GM10248 (cell line): ENCODE data around the gene SARS1.

Experiments
- CTCF ChIA-PET: fragments of 300-600 bp; sonication (Branson Sonifier 250); formaldehyde crosslinking; extraction: SDS; loops from one replicate; lab custom pipeline; 2021; ENCODE audit warnings: antibody characterized with exemption; lab: Yijun Ruan, JAX
- POLR2A ChIA-PET: fragments of 350-650 bp; sonication (Branson Sonifier 250); formaldehyde crosslinking; extraction: SDS; loops from one replicate; lab custom pipeline; 2020; ENCODE audit warnings: antibody characterized with exemption; lab: Yijun Ruan, JAX
- DNase-seq: peaks from one replicate; pipeline ENCODE4 v3.0.0; 2012; ENCODE audit errors: extremely low spot score
- TF ChIP-seq, protein P1 (sequence below): IDR thresholded peaks from 2 replicates; pipeline ENCODE4 v1.5.1; 2012; ENCODE audit warnings: mild to moderate bottlenecking, low read depth; ENCODE audit errors: extremely low read depth, missing control alignments, control extremely low read depth

SARS1 gene

DNA sequence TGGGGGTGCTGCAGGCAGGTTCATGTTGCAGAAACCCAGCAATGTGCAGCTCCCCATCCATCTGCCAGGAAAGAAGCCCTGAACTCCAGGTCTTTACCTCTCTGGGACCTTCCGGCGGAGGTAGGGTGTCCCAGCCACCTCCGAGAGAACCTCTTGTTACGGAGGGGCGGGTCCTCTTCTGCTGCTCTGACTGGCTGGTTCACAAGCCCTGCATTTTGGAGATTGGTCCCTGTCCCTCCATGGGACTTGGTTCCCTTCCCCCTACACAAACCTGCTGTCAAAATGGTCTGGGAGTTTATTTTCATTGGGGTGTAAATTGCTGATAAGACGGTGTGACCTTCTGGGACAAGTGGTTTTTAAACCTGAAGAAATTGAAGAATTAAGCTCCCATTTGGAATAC is 27.6 kb downstream of the SARS1 start:
- TF ChIP-seq, protein P1, sequence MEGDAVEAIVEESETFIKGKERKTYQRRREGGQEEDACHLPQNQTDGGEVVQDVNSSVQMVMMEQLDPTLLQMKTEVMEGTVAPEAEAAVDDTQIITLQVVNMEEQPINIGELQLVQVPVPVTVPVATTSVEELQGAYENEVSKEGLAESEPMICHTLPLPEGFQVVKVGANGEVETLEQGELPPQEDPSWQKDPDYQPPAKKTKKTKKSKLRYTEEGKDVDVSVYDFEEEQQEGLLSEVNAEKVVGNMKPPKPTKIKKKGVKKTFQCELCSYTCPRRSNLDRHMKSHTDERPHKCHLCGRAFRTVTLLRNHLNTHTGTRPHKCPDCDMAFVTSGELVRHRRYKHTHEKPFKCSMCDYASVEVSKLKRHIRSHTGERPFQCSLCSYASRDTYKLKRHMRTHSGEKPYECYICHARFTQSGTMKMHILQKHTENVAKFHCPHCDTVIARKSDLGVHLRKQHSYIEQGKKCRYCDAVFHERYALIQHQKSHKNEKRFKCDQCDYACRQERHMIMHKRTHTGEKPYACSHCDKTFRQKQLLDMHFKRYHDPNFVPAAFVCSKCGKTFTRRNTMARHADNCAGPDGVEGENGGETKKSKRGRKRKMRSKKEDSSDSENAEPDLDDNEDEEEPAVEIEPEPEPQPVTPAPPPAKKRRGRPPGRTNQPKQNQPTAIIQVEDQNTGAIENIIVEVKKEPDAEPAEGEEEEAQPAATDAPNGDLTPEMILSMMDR = no peak
- ChIA-PET CTCF (interaction anchor here (2.6 kb wide), 1 partner anchor 14 kb away, joined by 7 read pairs; no protein-coding TSS in a partner anchor), POLR2A (interaction anchor here (1.2 kb wide), 1 partner anchor 9 kb away, joined by 5 read pairs; no protein-coding TSS in a partner anchor)
- no peak for DNase-seq

DNA sequence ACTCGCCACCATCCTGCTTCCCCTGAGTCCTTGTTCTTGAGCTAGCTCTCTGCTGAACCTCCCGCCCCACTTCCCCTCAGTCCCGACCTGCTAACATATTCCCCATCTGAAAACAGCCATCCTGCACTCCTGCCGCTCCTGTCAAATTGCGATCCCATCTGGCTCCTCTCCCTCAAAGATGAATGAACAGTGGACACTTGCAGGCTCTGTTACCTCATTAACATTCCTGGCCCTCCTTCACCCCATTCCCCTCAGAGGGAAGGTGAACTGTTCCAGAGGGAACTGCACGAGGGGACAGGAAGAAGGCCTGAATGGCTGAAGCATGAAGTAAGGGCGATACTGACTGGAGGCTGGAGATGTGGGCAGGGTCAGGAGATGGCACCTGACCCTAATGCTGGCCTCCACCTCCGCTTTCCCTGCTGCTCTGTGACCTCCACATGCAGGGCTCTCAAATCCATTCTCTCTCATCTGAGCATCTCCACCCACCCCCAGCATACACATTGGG is 28.2 kb downstream of the SARS1 start:
- CTCF ChIA-PET = interaction anchor here (2.6 kb wide), 1 partner anchor 14 kb away, joined by 7 read pairs; no protein-coding TSS in a partner anchor
- TF ChIP-seq, protein P1 = no peak
- no peak for DNase-seq
- POLR2A ChIA-PET = interaction anchor here (1.2 kb wide), 1 partner anchor 8 kb away, joined by 5 read pairs; no protein-coding TSS in a partner anchor

DNA sequence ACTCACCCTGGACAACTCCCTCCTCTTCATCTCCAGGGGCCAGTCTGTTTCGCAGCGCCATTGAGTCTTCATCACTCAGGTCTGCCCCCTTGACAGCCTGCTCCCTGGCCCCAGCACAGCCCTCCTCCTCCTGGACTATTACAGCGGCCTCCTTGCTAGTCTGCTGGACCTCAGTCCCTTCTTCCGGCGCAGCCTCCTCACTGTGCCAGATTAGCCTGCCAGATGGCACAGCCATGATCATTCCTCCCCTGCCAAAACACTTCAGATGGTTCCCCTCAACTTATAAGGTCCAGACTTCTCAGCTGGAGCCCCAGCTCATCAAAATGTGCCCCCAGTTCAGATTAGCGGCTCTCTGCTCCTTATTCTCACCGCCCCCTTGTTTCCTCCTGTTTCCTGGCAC is 28.7 kb downstream of the SARS1 start:
- ChIA-PET POLR2A (no interaction called here), CTCF (interaction anchor here (2.2 kb wide), 1 partner anchor 36 kb away, joined by 6 read pairs; no protein-coding TSS in a partner anchor)
- TF ChIP-seq, protein P1 = no peak
- no peak for DNase-seq

DNA sequence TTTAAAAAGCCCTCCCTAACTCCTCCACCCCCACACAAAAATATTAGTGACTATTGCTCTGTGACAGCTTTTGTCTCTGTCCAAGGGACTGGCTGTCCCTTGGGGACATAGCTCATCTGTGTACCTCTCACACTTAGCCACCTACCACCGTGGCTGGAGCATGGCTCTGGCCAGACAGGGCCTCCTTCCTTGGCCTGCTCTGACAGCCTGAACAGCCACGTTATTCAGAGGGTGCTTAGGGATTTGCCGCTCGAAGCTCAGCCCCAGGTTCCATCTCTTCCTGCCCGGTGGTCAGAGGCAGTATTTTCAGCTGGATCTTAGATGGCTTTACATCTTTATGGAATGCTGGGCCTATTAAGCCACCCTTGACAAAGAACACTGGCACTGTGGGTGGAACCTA is 29.5 kb downstream of the SARS1 start:
- CTCF ChIA-PET = interaction anchor here (1.0 to 2.2 kb wide), 4 partner anchors 18 to 35 kb away, joined by 3 to 6 read pairs (median 4); no protein-coding TSS in a partner anchor
- POLR2A ChIA-PET = no interaction called here

DNA sequence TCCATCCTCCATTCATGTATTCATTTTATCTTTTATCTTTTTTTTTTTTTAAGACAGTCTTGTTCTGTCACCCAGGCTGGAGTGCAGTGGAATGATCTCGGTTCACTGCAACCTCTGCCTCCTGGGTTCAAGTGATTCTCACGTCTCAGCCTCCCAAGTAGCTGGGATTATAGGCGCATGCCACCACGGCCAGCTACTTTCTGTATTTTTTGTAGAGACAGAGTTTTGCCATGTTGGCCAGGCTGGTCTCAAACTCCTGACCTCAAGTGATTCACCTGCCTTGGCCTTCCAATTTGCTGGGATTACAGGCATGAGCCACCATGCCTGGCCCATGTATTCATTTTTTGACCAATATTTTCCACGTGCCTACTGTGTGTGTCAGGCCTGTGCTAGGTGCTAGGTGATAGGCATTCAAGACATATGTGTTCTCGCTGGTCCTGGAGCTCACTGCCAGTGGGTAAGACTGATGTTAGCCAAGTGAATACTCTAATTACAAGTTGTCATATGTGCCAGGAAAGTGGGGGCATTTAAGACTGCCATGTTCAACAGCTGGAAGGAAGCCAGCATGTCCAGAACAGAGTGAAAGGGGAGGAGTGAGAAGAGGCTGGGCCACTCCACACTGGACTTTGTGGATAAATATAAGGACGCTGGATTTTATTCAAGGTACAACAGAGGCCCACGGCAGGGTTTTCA is 30.3 kb downstream of the SARS1 start:
- ChIA-PET POLR2A (no interaction called here), CTCF (interaction anchor here (1.0 to 2.2 kb wide), 4 partner anchors 19 to 34 kb away, joined by 3 to 6 read pairs (median 4); no protein-coding TSS in a partner anchor)
- TF ChIP-seq, protein P1 = no peak
- DNase-seq = no peak

More for the DNA sequence above, 29.5 kb downstream of the SARS1 start:
- no peak for DNase-seq
- TF ChIP-seq, protein P1 = no peak

DNA sequence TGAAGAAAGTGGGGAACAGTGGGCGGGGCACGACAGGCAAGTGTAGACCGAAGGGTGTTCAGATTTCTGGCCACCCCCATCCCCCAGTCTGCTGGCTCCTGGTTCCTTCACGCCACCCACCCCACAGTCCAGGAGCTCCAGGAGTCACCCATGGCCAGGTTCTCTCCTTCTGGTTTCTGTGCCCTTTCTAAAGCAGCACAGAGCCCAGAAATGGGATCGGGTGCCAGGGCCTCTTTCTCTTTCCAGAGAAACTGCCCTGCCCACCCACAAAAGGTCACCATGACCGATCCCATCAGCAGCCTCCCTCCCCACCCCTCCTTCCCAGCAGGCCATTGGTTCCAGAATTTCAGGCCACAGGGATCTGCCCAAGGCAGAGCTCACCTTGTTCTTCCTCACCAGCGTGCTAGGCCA is 32.4 kb downstream of the SARS1 start:
- DNase-seq = no peak
- CTCF ChIA-PET = interaction anchor here (1.0 to 3.1 kb wide), 3 partner anchors 8 to 286 kb away, joined by 4 to 19 read pairs (median 5); no protein-coding TSS in a partner anchor
- POLR2A ChIA-PET = no interaction called here
- TF ChIP-seq, protein P1 = no peak
